GM23338 (cell line): ENCODE measurements around the gene EFNB2. TPM values are rescaled to one million over a fixed set of nuclear protein-coding genes. Genes with fewer than 3 reads are reported as not detected.

Experiments
- ATAC-seq: fragments of 200-7000 bp; cut with Tn5 transposase; 3 replicates; pipeline ENCODE4 v1.9.1; 2020
- DNase-seq: peaks from one replicate; pipeline ENCODE4 v3.0.0-alpha.2; 2015; ENCODE audit warnings: low spot score
- H2AFZ ChIP-seq: fragments of 200-600 bp; sonication (generic); 2 replicates; pipeline ENCODE4 v1.8.0; 2016; ENCODE audit warnings: antibody characterized with exemption, mild to moderate bottlenecking, moderate library complexity
- H3F3A ChIP-seq: fragments of 200-600 bp; sonication (generic); replicated peaks from 2 replicates; pipeline ENCODE4 v1.8.0; 2017; ENCODE audit warnings: antibody characterized with exemption, mixed run types, low read depth
- H3K27ac ChIP-seq: fragments of 200-600 bp; sonication (generic); 2 replicates; pipeline ENCODE4 v1.6.1; 2016; ENCODE audit warnings: low read depth
- H3K27me3 ChIP-seq: fragments of 200-600 bp; sonication (generic); 2 replicates; pipeline ENCODE4 v1.8.0; 2016; ENCODE audit warnings: mild to moderate bottlenecking, mixed run types, moderate library complexity; ENCODE audit not compliant: insufficient read depth
- H3K36me3 ChIP-seq: fragments of 200-600 bp; sonication (generic); 2 replicates; pipeline ENCODE4 v1.8.0; 2016; ENCODE audit warnings: mild to moderate bottlenecking; ENCODE audit not compliant: insufficient read depth
- H3K4me1 ChIP-seq: fragments of 200-600 bp; sonication (generic); 2 replicates; pipeline ENCODE4 v1.8.0; 2016; ENCODE audit warnings: mild to moderate bottlenecking, moderate library complexity; ENCODE audit not compliant: insufficient read depth
- H3K4me2 ChIP-seq: fragments of 200-600 bp; sonication (generic); 2 replicates; pipeline ENCODE4 v1.7.1; 2017; ENCODE audit warnings: mixed run types
- H3K4me3 ChIP-seq: fragments of 200-600 bp; sonication (generic); 2 replicates; pipeline ENCODE4 v1.6.1; 2016; ENCODE audit warnings: mixed run types
- H3K79me2 ChIP-seq: fragments of 200-600 bp; sonication (generic); replicated peaks from 2 replicates; pipeline ENCODE4 v1.8.0; 2017; ENCODE audit warnings: mild to moderate bottlenecking; ENCODE audit not compliant: insufficient read depth
- H3K9me2 ChIP-seq: fragments of 200-600 bp; sonication (generic); 2 replicates; pipeline ENCODE4 v1.8.0; 2017; ENCODE audit not compliant: insufficient read depth
- H4K20me1 ChIP-seq: fragments of 200-600 bp; sonication (generic); replicated peaks from 2 replicates; pipeline ENCODE4 v1.8.0; 2017; ENCODE audit warnings: mild to moderate bottlenecking; ENCODE audit not compliant: insufficient read depth
- H3K27ac Mint-ChIP-seq: 2 replicates; pipeline ENCODE4 v1.8.0; 2020; ENCODE audit warnings: inconsistent platforms, mild to moderate bottlenecking, moderate library complexity, mixed read lengths
- H3K27me3 Mint-ChIP-seq: 3 replicates; pipeline ENCODE4 v1.8.0; 2022; ENCODE audit warnings: low read depth, mild to moderate bottlenecking, moderate library complexity, mixed read lengths, inconsistent platforms; ENCODE audit not compliant: insufficient read depth, poor library complexity
- H3K36me3 Mint-ChIP-seq: 3 replicates; pipeline ENCODE4 v1.8.0; 2021; ENCODE audit warnings: low read depth, mild to moderate bottlenecking, inconsistent platforms, moderate library complexity, mixed read lengths
- H3K4me1 Mint-ChIP-seq: 3 replicates; pipeline ENCODE4 v1.8.0; 2020; ENCODE audit warnings: mild to moderate bottlenecking, inconsistent platforms, mixed read lengths
- H3K4me3 Mint-ChIP-seq: 3 replicates; pipeline ENCODE4 v1.8.0; 2021; ENCODE audit warnings: moderate library complexity, mild to moderate bottlenecking, inconsistent platforms, mixed read lengths
- H3K9me3 Mint-ChIP-seq: 3 replicates; pipeline ENCODE4 v1.8.0; 2020; ENCODE audit warnings: moderate library complexity, mild to moderate bottlenecking, inconsistent platforms, mixed read lengths
- CTCF ChIP-seq, 2 experiments: fragments of 200-600 bp in 1 of 2; sonication (generic) in 1 of 2; conservative IDR thresholded peaks; 2 replicates each; pipeline versions ENCODE4 v1.5.1 to v1.6.1; 2016 to 2017; ENCODE audit warnings: antibody characterized with exemption in 2 of 2, low read depth in 2 of 2, mild to moderate bottlenecking in 2 of 2, moderate library complexity in 1 of 2
- EZH2phosphoT487 ChIP-seq: fragments of 200-600 bp; sonication (generic); IDR thresholded peaks from one replicate; pipeline ENCODE4 v1.8.1; 2018; ENCODE audit warnings: antibody characterized with exemption; ENCODE audit not compliant: unreplicated experiment
- JUNB ChIP-seq: IDR thresholded peaks from one replicate; pipeline ENCODE4 v1.6.1; 2016; ENCODE audit warnings: antibody characterized with exemption; ENCODE audit not compliant: unreplicated experiment
- NANOG ChIP-seq: IDR thresholded peaks from 2 replicates; pipeline ENCODE4 v1.6.1; 2016; ENCODE audit warnings: antibody characterized with exemption, borderline replicate concordance
- STAT1 ChIP-seq: IDR thresholded peaks from one replicate; pipeline ENCODE4 v1.6.1; 2016; ENCODE audit warnings: antibody characterized with exemption; ENCODE audit not compliant: unreplicated experiment
- ZNF462 ChIP-seq: fragments of 250-450 bp; sonication (Bioruptor Pico); IDR thresholded peaks from 2 replicates; pipeline ENCODE4 v1.5.0; 2020; ENCODE audit warnings: mild to moderate bottlenecking, moderate library complexity
- polyA plus RNA-seq: library from polyadenylated mRNA; unstranded; fragments of >200 nt; fragmentation: Nextera tagmentation; extraction: Ambion mirVana; gene quantifications from 2 replicates; pipeline ENCODE4 v1.2.1, GENCODE V29; 2016
- total RNA-seq: library from RNA; depleted of rRNA; stranded (reverse); fragments of >200 nt; shearing (Covaris generic); gene quantifications from 2 replicates; pipeline ENCODE4 v1.2.3, GENCODE V29; 2014

The EFNB2 gene
- total and polyA plus RNA-seq, 2 experiments from 2014 or later: 5.7 to 10.9 TPM

GRCh38 chr13:106496072-106496997 is 39.1 kb downstream of the EFNB2 start:
- H3K79me2 ChIP-seq: peaks cover 20% of the 10 kb centered on the region; the same call in 1 of the 2 replicates
- peak overlapping the region; percentile 59 for H3K4me2 ChIP-seq
- H3F3A ChIP-seq: no peaks in the 10 kb centered on the region
- H3K4me3 ChIP-seq: 0 out of 2 replicates have a peak overlapping the region, but pooled peaks have one; percentile 16
- peak; percentile 63 for ATAC-seq
- H3K4me1 ChIP-seq: peaks cover 49% of the 10 kb centered on the region
- no peaks in the 10 kb centered on the region for H3K9me3 Mint-ChIP-seq
- H3K36me3 Mint-ChIP-seq: peaks cover 28% of the 10 kb centered on the region
- H3K36me3 ChIP-seq: no peaks in the 10 kb centered on the region
- H3K27me3 ChIP-seq: no peaks in the 10 kb centered on the region
- H2AFZ ChIP-seq: no peak overlapping the region
- no peaks in the 10 kb centered on the region for H3K9me2 ChIP-seq
- peaks cover 6% of the 10 kb centered on the region for H3K27me3 Mint-ChIP-seq
- no peak overlapping the region for H3K4me3 Mint-ChIP-seq
- peak overlapping the region; percentile 61 for H3K27ac Mint-ChIP-seq
- H3K27ac ChIP-seq: peak overlapping the region; percentile 60; the same call in 1 of the 2 replicates
- no peak for TF ChIP-seq NANOG
- TF ChIP-seq CTCF (conservative IDR thresholded peaks at IDR 0.05; ENCODE audit: low read depth in 2 of 2): no peak
- no peak for TF ChIP-seq ZNF462 (CRISPR knock-in tag)
- TF ChIP-seq EZH2phosphoT487: no peak
- TF ChIP-seq STAT1: no peak
- no peak for TF ChIP-seq JUNB
- no peaks in the 10 kb centered on the region for H4K20me1 ChIP-seq
- H3K4me1 Mint-ChIP-seq: peaks cover 51% of the 10 kb centered on the region
- no peak for DNase-seq
